CD4-positive, CD25-positive, alpha-beta regulatory T cell (primary cell): ENCODE results near the gene TMEM176B. TPM values are rescaled to one million over a fixed set of nuclear protein-coding genes. Genes with fewer than 3 reads are reported as not detected.

ENCODE experiments used
- ATAC-seq, 2 donors: fragments of 150-1000 bp; cut with Tn5 transposase; one replicate each; pipeline ENCODE4 v1.10.0; 2021; ENCODE audit warnings: low read depth in 2 of 2, moderate number of reproducible peaks in 2 of 2, moderate library complexity in 1 of 2
- DNase-seq, 3 donors: peaks; one replicate each; pipeline versions ENCODE4 v3.0.0 to v3.0.0-alpha.2; 2012 to 2022; ENCODE audit warnings: mixed read lengths in 1 of 3
- H3K27ac ChIP-seq: one replicate; pipeline ENCODE4 v1.7.0; 2013; ENCODE audit warnings: mild to moderate bottlenecking, low read length; ENCODE audit not compliant: insufficient read depth, poor library complexity, severe bottlenecking
- H3K27me3 ChIP-seq: one replicate; pipeline ENCODE4 v1.7.0; 2013; ENCODE audit warnings: low read length; ENCODE audit not compliant: control insufficient read depth, insufficient read depth
- H3K36me3 ChIP-seq: one replicate; pipeline ENCODE4 v1.7.0; 2013; ENCODE audit warnings: mild to moderate bottlenecking, low read length, moderate library complexity; ENCODE audit not compliant: control insufficient read depth, insufficient read depth
- H3K4me1 ChIP-seq: 2 replicates; pipeline ENCODE4 v1.7.0; 2013; ENCODE audit warnings: mild to moderate bottlenecking, low read length; ENCODE audit not compliant: insufficient read depth, control insufficient read depth, poor library complexity, severe bottlenecking
- H3K4me3 ChIP-seq: one replicate; pipeline ENCODE4 v1.7.0; 2013; ENCODE audit warnings: low read depth, mild to moderate bottlenecking, low read length, moderate library complexity
- H3K9me3 ChIP-seq, 2 experiments: 1 replicate in 1 of 2; 2 replicates in 1 of 2; pipeline ENCODE4 v1.7.0; 2013; ENCODE audit warnings: low read length in 2 of 2, mild to moderate bottlenecking in 1 of 2, moderate library complexity in 1 of 2; ENCODE audit not compliant: control insufficient read depth in 2 of 2
- H3K27ac Mint-ChIP-seq, 3 donors: one replicate each; pipeline ENCODE4 v1.8.0; 2020 to 2022; ENCODE audit warnings: mild to moderate bottlenecking in 3 of 3, mixed read lengths in 3 of 3, moderate library complexity in 2 of 3
- H3K27me3 Mint-ChIP-seq: one replicate; pipeline ENCODE4 v1.8.0; 2022; ENCODE audit warnings: mild to moderate bottlenecking, mixed read lengths
- H3K36me3 Mint-ChIP-seq: one replicate; pipeline ENCODE4 v1.8.0; 2020; ENCODE audit warnings: mixed read lengths
- H3K4me1 Mint-ChIP-seq, 4 donors: one replicate each; pipeline ENCODE4 v1.8.0; 2020 to 2022; ENCODE audit warnings: mixed read lengths in 4 of 4, mild to moderate bottlenecking in 1 of 4
- H3K4me3 Mint-ChIP-seq, 4 donors: one replicate each; pipeline ENCODE4 v1.8.0; 2020 to 2022; ENCODE audit warnings: mild to moderate bottlenecking in 4 of 4, mixed read lengths in 4 of 4, moderate library complexity in 3 of 4
- H3K9me3 Mint-ChIP-seq, 7 donors: one replicate each; pipeline ENCODE4 v1.8.0; 2020 to 2022; ENCODE audit warnings: mixed read lengths in 7 of 7, mild to moderate bottlenecking in 3 of 7, moderate library complexity in 2 of 7
- polyA plus RNA-seq, 4 donors: library from polyadenylated mRNA; unstranded; fragments of 300-500 nt; fragmentation: Illumina TruSeq; gene quantifications; one replicate each; pipeline ENCODE4 v1.2.3, GENCODE V29; 2021
- total RNA-seq: library from RNA; stranded (reverse); gene quantifications from one replicate; pipeline ENCODE4 v1.2.3, GENCODE V29; 2022

The TMEM176B gene
- total and polyA plus RNA-seq, 5 donors from 2014 or later = 0.21 to 1.0 (median 0.33) TPM; not detected in 2

DNA sequence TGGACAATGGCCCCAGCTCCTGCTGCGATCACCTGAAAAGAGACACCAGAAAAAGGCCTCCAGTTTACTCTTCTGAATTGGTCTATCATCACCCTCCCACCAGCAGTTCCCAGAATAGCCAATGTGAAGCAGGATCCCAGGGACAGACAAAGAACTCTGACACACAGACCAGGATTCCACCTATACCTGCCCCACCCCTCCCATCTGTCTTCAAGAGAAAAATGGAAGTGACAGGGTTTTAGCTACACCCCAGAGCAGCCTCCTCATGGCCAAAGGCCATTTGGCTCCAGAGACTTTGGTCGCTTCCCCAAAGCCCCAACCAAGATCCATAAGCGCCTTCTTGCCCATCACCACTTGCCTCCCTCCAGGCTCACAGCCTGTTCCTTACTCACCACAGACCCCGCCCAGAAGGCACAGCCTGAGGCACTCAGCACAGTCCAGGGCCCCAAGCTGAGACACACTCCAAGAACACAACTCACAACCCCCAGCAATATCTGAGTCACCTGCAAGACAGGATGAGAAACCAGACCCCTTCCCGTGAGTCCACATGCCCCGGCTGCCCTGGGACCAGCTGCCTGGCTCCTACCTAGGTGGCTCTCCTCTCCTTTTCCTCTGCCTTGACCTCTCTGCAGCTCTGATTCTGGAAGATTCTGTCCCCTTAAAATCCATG lies 6.5 kb downstream of the TMEM176B start:
- no peaks in the 10 kb centered on the region for H3K36me3 Mint-ChIP-seq
- peaks cover 9% of the 10 kb centered on the region for H3K27me3 ChIP-seq
- no peaks in the 10 kb centered on the region for H3K36me3 ChIP-seq
- no peaks in the 10 kb centered on the region for H3K9me3 ChIP-seq
- peak in 1 of 2 donors; percentile 25 for ATAC-seq
- H3K4me1 ChIP-seq = no peaks in the 10 kb centered on the region
- no peak overlapping the region for H3K27ac ChIP-seq
- H3K4me1 Mint-ChIP-seq = no peaks in the 10 kb centered on the region
- peaks cover 0 to 8% (median 0%) of the 10 kb centered on the region in 7 donors for H3K9me3 Mint-ChIP-seq
- DNase-seq = no peak
- no peak overlapping the region for H3K4me3 ChIP-seq
- no peak overlapping the region for H3K27ac Mint-ChIP-seq
- peaks cover 18% of the 10 kb centered on the region for H3K27me3 Mint-ChIP-seq
- no peak overlapping the region for H3K4me3 Mint-ChIP-seq

GRCh38 chr7:150791746-150792452 lies 8.3 kb downstream of the TMEM176B start:
- peaks cover 0 to 8% (median 0%) of the 10 kb centered on the region in 7 donors for H3K9me3 Mint-ChIP-seq
- H3K27me3 Mint-ChIP-seq = peaks cover 17% of the 10 kb centered on the region
- no peaks in the 10 kb centered on the region for H3K4me1 Mint-ChIP-seq
- ATAC-seq (no peak), DNase-seq (no peak)
- H3K27ac ChIP-seq = no peak overlapping the region
- H3K4me3 Mint-ChIP-seq = no peak overlapping the region
- no peaks in the 10 kb centered on the region for H3K36me3 ChIP-seq
- peaks cover 5% of the 10 kb centered on the region for H3K27me3 ChIP-seq
- no peak overlapping the region for H3K4me3 ChIP-seq
- H3K27ac Mint-ChIP-seq = no peak overlapping the region
- H3K4me1 ChIP-seq = no peaks in the 10 kb centered on the region
- H3K36me3 Mint-ChIP-seq = no peaks in the 10 kb centered on the region
- no peaks in the 10 kb centered on the region for H3K9me3 ChIP-seq

DNA sequence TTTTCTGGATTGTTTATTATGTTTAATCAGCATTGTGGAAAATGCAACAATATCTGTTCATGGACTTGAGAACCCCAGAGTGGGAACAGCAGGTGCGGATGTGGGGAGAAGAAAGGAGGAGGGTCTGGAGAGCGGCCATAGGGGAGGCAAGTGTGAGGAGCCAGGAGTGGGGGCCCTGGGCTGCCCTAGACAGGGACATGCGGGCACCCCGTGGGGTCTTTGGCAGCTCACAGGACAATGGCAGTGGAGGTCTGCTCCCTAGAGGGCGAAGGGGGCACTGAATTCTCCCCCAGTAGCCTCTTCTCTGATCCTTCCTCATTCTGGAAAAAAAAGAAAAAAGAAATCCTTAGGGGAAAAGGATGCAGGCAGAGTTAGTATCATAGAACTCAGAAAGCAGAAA lies 8.9 kb downstream of the TMEM176B start:
- no peaks in the 10 kb centered on the region for H3K36me3 ChIP-seq

DNA sequence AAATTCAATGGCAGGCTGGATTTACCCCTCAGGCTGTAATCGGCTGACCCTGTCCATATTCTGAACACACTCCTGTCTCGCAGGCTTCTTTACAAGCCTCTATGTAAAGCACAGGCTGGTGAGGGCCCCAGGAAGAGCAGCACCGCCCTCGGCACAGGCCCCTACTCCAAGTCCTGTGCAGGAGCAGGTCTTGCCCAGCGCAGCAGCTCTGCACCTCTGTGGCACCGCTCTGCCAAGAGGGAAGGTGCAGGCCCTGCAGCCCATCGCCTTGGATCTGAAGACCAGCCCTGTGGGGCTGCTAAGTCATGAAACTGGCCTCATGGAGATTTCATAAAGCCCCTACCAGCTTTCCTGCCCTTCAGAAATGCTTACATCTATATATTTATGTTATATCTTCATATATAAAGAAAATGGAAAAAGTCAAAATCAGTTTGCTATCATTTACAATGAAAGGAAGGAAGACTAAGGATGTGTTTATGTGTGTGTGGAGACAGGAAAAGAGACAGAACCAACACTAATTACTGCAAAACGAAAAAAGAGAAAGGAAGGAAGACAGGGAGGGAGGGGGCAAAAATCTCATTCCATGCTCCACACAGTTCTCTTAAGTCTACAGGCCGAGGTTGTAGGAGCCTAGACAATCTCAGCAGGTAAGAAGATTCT lies 9.6 kb downstream of the TMEM176B start:
- Histone ChIP-seq H3K27me3 (peaks cover 9% of the 10 kb centered on the region), H3K4me3 (no peak overlapping the region), H3K27ac (no peak overlapping the region), H3K36me3 (no peaks in the 10 kb centered on the region), H3K4me1 (no peaks in the 10 kb centered on the region), H3K9me3 (no peaks in the 10 kb centered on the region)
- no peak for DNase-seq
- Mint-ChIP-seq H3K27me3 (peaks cover 26% of the 10 kb centered on the region), H3K4me3 (no peak overlapping the region), H3K9me3 (no peaks in the 10 kb centered on the region), H3K4me1 (peaks cover 0 to 4% (median 0%) of the 10 kb centered on the region in 4 donors), H3K27ac (no peak overlapping the region), H3K36me3 (no peaks in the 10 kb centered on the region)
- no peak for ATAC-seq

More for the DNA sequence above, 8.9 kb downstream of the TMEM176B start:
- Histone ChIP-seq H3K27ac (no peak overlapping the region), H3K4me1 (no peaks in the 10 kb centered on the region), H3K9me3 (no peaks in the 10 kb centered on the region), H3K27me3 (peaks cover 5% of the 10 kb centered on the region), H3K4me3 (no peak overlapping the region)
- no peak for DNase-seq
- H3K4me3 Mint-ChIP-seq = no peak overlapping the region
- H3K27me3 Mint-ChIP-seq = peaks cover 18% of the 10 kb centered on the region
- no peak overlapping the region for H3K27ac Mint-ChIP-seq
- no peaks in the 10 kb centered on the region for H3K4me1 Mint-ChIP-seq
- peaks cover 0 to 7% (median 0%) of the 10 kb centered on the region in 7 donors for H3K9me3 Mint-ChIP-seq
- H3K36me3 Mint-ChIP-seq = no peaks in the 10 kb centered on the region
- no peak for ATAC-seq

GRCh38 chr7:150788474-150789269 lies 11.5 kb downstream of the TMEM176B start:
- no peak for ATAC-seq
- no peaks in the 10 kb centered on the region for H3K36me3 Mint-ChIP-seq
- H3K9me3 Mint-ChIP-seq = no peaks in the 10 kb centered on the region
- Histone ChIP-seq H3K9me3 (no peaks in the 10 kb centered on the region), H3K27ac (no peak overlapping the region), H3K27me3 (peaks cover 4% of the 10 kb centered on the region), H3K36me3 (no peaks in the 10 kb centered on the region), H3K4me3 (no peak overlapping the region), H3K4me1 (no peaks in the 10 kb centered on the region)
- peaks cover 0 to 4% (median 0%) of the 10 kb centered on the region in 4 donors for H3K4me1 Mint-ChIP-seq
- no peak for DNase-seq
- no peak overlapping the region for H3K4me3 Mint-ChIP-seq
- H3K27me3 Mint-ChIP-seq = peaks cover 40% of the 10 kb centered on the region
- no peak overlapping the region for H3K27ac Mint-ChIP-seq

- Mint-ChIP-seq H3K4me3 (no peak overlapping the region), H3K9me3 (no peaks in the 10 kb centered on the region), H3K27ac (peak overlapping the region in 1 of 3 donors; percentile 40), H3K27me3 (peaks cover 40% of the 10 kb centered on the region), H3K4me1 (peaks cover 0 to 4% (median 0%) of the 10 kb centered on the region in 4 donors), H3K36me3 (no peaks in the 10 kb centered on the region)
- no peak overlapping the region for H3K4me3 ChIP-seq
- H3K27ac ChIP-seq = no peak overlapping the region
- peaks cover 4% of the 10 kb centered on the region for H3K27me3 ChIP-seq
- DNase-seq (no peak), ATAC-seq (peak in 1 of 2 donors; percentile 35)
- no peaks in the 10 kb centered on the region for H3K9me3 ChIP-seq
- H3K36me3 ChIP-seq = no peaks in the 10 kb centered on the region
- H3K4me1 ChIP-seq = no peaks in the 10 kb centered on the region
Measured at GRCh38 chr7:150787321-150788281, 12.6 kb downstream of the TMEM176B start.
